MCF 10A (cell line): ENCODE measurements around the gene CFL2. TPM values are rescaled to one million over a fixed set of nuclear protein-coding genes. Genes with fewer than 3 reads are reported as not detected.
"Not testable (repeated sequence)": the region's sequence is repeated elsewhere in the genome, so short reads cannot be mapped to it uniquely, and the experiment has no call there.

Source experiments
- BruUV-seq: library from RNA; stranded (reverse); fragments of 400-500 nt; replicated peaks from 2 replicates; lab custom pipeline; 2021; lab: Mats Ljungman, UMichigan
- CTCF ChIA-PET: fragments of 300-600 bp; sonication (Branson Sonifier 250); formaldehyde crosslinking; extraction: SDS; loops from one replicate; lab custom pipeline; 2021; ENCODE audit warnings: antibody characterized with exemption, inconsistent platforms; lab: Yijun Ruan, JAX
- POLR2A ChIA-PET: fragments of 300-600, 350-650 bp; sonication (Branson Sonifier 250); formaldehyde crosslinking; extraction: SDS; loops from one replicate; lab custom pipeline; 2020; ENCODE audit warnings: antibody characterized with exemption, inconsistent platforms; lab: Yijun Ruan, JAX
- DNase-seq: peaks from one replicate; pipeline ENCODE4 v3.0.0-alpha.2; 2018; ENCODE audit not compliant: unreplicated experiment
- H3K27ac Mint-ChIP-seq: one replicate; pipeline ENCODE4 v1.8.0; 2022; ENCODE audit warnings: mild to moderate bottlenecking, low read depth, mixed read lengths; ENCODE audit not compliant: unreplicated experiment
- H3K27me3 Mint-ChIP-seq: one replicate; pipeline ENCODE4 v1.8.0; 2022; ENCODE audit warnings: mixed read lengths; ENCODE audit not compliant: insufficient read depth, unreplicated experiment
- H3K36me3 Mint-ChIP-seq: one replicate; pipeline ENCODE4 v1.8.0; 2022; ENCODE audit warnings: mild to moderate bottlenecking, moderate library complexity, mixed read lengths; ENCODE audit not compliant: insufficient read depth, unreplicated experiment
- H3K4me1 Mint-ChIP-seq: one replicate; pipeline ENCODE4 v1.8.0; 2022; ENCODE audit warnings: mixed read lengths; ENCODE audit not compliant: insufficient read depth, unreplicated experiment
- H3K4me3 Mint-ChIP-seq: one replicate; pipeline ENCODE4 v1.8.0; 2022; ENCODE audit warnings: mild to moderate bottlenecking, moderate library complexity, mixed read lengths; ENCODE audit not compliant: unreplicated experiment
- H3K9me3 Mint-ChIP-seq: one replicate; pipeline ENCODE4 v1.8.0; 2022; ENCODE audit warnings: mixed read lengths; ENCODE audit not compliant: unreplicated experiment
- CTCF ChIP-seq: fragments of 200-600 bp; IDR thresholded peaks from one replicate; pipeline ENCODE4 v1.8.0; 2022; ENCODE audit warnings: antibody characterized with exemption, mild to moderate bottlenecking; ENCODE audit not compliant: unreplicated experiment
- intact Hi-C: fragments of 100-400 bp; cut with micrococcal nuclease; formaldehyde crosslinking; loops from 2 replicates; pipeline ENCODE4 v1.14.1; 2022
- total RNA-seq: library from RNA; stranded (reverse); gene quantifications from 2 replicates; pipeline ENCODE4 v1.2.3, GENCODE V29; 2022

The CFL2 gene
- total RNA-seq, 1 experiment from 2014 or later = 39.7 TPM

GRCh38 chr14:34750233-34750632 is 35.8 kb upstream of the CFL2 start:
- Mint-ChIP-seq H3K27me3 (no peaks in the 10 kb centered on the region), H3K9me3 (no peaks in the 10 kb centered on the region), H3K4me1 (no peaks in the 10 kb centered on the region), H3K27ac (peak overlapping the region; percentile 7), H3K36me3 (peaks cover 59% of the 10 kb centered on the region), H3K4me3 (no peak overlapping the region)
- POLR2A ChIA-PET = interaction anchor here (0.6 to 1.3 kb wide), 3 partner anchors 18 to 371 kb away, joined by 3 to 5 read pairs (median 3); partner anchors contain the start of gene PPP2R3C
- DNase-seq = no peak
- intact Hi-C loops = no loop called here
- CTCF ChIA-PET = interaction anchor here (1.1 kb wide), 1 partner anchor 28 kb away, joined by 5 read pairs; no protein-coding TSS in a partner anchor
- TF ChIP-seq CTCF = no peak
- no TSS peak for BruUV-seq

GRCh38 chr14:34749408-34749807 is 35.0 kb upstream of the CFL2 start:
- BruUV-seq = no TSS peak
- intact Hi-C loops = no loop called here
- no peak for DNase-seq
- H3K4me1 Mint-ChIP-seq = no peaks in the 10 kb centered on the region
- peaks cover 51% of the 10 kb centered on the region for H3K36me3 Mint-ChIP-seq
- POLR2A ChIA-PET = interaction anchor here (0.7 to 1.0 kb wide), 4 partner anchors 16 to 126 kb away, joined by 3 to 5 read pairs (median 4); partner anchors contain the start of gene BAZ1A
- no peak overlapping the region for H3K27ac Mint-ChIP-seq
- CTCF ChIA-PET = interaction anchor here (0.6 to 1.5 kb wide), 5 partner anchors 9 to 673 kb away, joined by 3 to 7 read pairs (median 4); no protein-coding TSS in a partner anchor
- no peaks in the 10 kb centered on the region for H3K27me3 Mint-ChIP-seq
- no peak for TF ChIP-seq CTCF
- no peaks in the 10 kb centered on the region for H3K9me3 Mint-ChIP-seq
- H3K4me3 Mint-ChIP-seq = no peak overlapping the region

GRCh38 chr14:34742270-34743115 is 28.1 kb upstream of the CFL2 start:
- DNase-seq = no peak
- no peak for TF ChIP-seq CTCF
- CTCF ChIA-PET = interaction anchor here (0.6 to 1.2 kb wide), 6 partner anchors 10 to 109 kb away, joined by 3 to 6 read pairs (median 3); no protein-coding TSS in a partner anchor
- Mint-ChIP-seq H3K4me1 (no peaks in the 10 kb centered on the region), H3K27me3 (no peaks in the 10 kb centered on the region), H3K9me3 (no peaks in the 10 kb centered on the region), H3K4me3 (no peak overlapping the region), H3K36me3 (no peaks in the 10 kb centered on the region), H3K27ac (no peak overlapping the region)
- intact Hi-C loops = no loop called here
- POLR2A ChIA-PET = no interaction called here
- no TSS peak for BruUV-seq

- Mint-ChIP-seq H3K27me3 (no peaks in the 10 kb centered on the region), H3K9me3 (no peaks in the 10 kb centered on the region), H3K27ac (no peak overlapping the region), H3K36me3 (no peaks in the 10 kb centered on the region), H3K4me3 (no peak overlapping the region), H3K4me1 (no peaks in the 10 kb centered on the region)
- no peak for DNase-seq
- intact Hi-C loops = no loop called here
- ChIA-PET POLR2A (no interaction called here), CTCF (interaction anchor here (1.0 to 1.2 kb wide), 2 partner anchors 17 to 19 kb away, joined by 3 to 6 read pairs; no protein-coding TSS in a partner anchor)
- TF ChIP-seq CTCF = no peak
- BruUV-seq = no TSS peak
Measured at GRCh38 chr14:34741840-34742239, 27.4 kb upstream of the CFL2 start.

- H3K9me3 Mint-ChIP-seq, H3K4me1 Mint-ChIP-seq, intact Hi-C loops, H3K36me3 Mint-ChIP-seq, H3K27me3 Mint-ChIP-seq, H3K4me3 Mint-ChIP-seq, POLR2A ChIA-PET, H3K27ac Mint-ChIP-seq, DNase-seq, BruUV-seq: not testable (repeated sequence)
- CTCF ChIA-PET = interaction anchor here (0.6 kb wide), 1 partner anchor 9 kb away, joined by 3 read pairs; no protein-coding TSS in a partner anchor
Measured at GRCh38 chr14:34740139-34740538, 25.7 kb upstream of the CFL2 start.

GRCh38 chr14:34737079-34737478 is 22.7 kb upstream of the CFL2 start:
- H3K4me3 Mint-ChIP-seq, POLR2A ChIA-PET, intact Hi-C loops, H3K9me3 Mint-ChIP-seq, H3K27me3 Mint-ChIP-seq, H3K27ac Mint-ChIP-seq, H3K4me1 Mint-ChIP-seq, H3K36me3 Mint-ChIP-seq, BruUV-seq, DNase-seq: not testable (repeated sequence)
- CTCF ChIA-PET = interaction anchor here (0.6 to 1.0 kb wide), 2 partner anchors 14 to 372 kb away, joined by 4 read pairs; no protein-coding TSS in a partner anchor
